Vagina (tissue), 2 donors: ENCODE measurements around the gene MPPED2.

Experiments
- CTCF ChIP-seq, 3 experiments: fragments of 450-650 bp in 2 of 3; fragments of 200-600 bp in 1 of 3; sonication (generic) in 1 of 3; IDR thresholded peaks; one replicate each; pipeline ENCODE4 v1.5.1; 2017 to 2019; ENCODE audit warnings: antibody characterized with exemption in 3 of 3, mild to moderate bottlenecking in 2 of 3, moderate library complexity in 2 of 3
- POLR2A ChIP-seq, 2 donors: fragments of 450-650 bp; IDR thresholded peaks; one replicate each; pipeline ENCODE4 v1.6.1; 2017; ENCODE audit warnings: antibody characterized with exemption in 2 of 2, mild to moderate bottlenecking in 2 of 2, moderate library complexity in 2 of 2
- POLR2AphosphoS5 ChIP-seq, 2 donors: sonication (generic); formaldehyde crosslinking; IDR thresholded peaks; one replicate each; pipeline ENCODE4 v1.9.0; 2017; ENCODE audit warnings: antibody characterized with exemption in 2 of 2, mild to moderate bottlenecking in 2 of 2, low read depth in 1 of 2; ENCODE audit not compliant: insufficient read depth in 1 of 2

- TF ChIP-seq CTCF (IDR thresholded peaks at IDR 0.05) (no peak), POLR2AphosphoS5 (IDR thresholded peaks at IDR 0.05; ENCODE audit: insufficient read depth in 1 of 2, low read depth in 1 of 2) (no peak), POLR2A (IDR thresholded peaks at IDR 0.05) (no peak)
Observed at GRCh38 chr11:30559004-30559403, 27.1 kb downstream of the MPPED2 start.
